Psoas muscle (tissue), 8 donors: Measurements from ENCODE around the gene KLK8. TPM values are rescaled to one million over a fixed set of nuclear protein-coding genes. Genes with fewer than 3 reads are reported as not detected.

ENCODE experiments used
- ATAC-seq, 4 donors: fragments of 200-7000 bp; cut with Tn5 transposase; one replicate each; pipeline ENCODE4 v1.9.1; 2020; ENCODE audit warnings: moderate library complexity in 3 of 4, mild to moderate bottlenecking in 2 of 4
- DNase-seq, 2 donors: peaks; one replicate each; pipeline ENCODE4 v3.0.0-alpha.2; 2020
- H3K27ac ChIP-seq: fragments of 200-600 bp; one replicate; pipeline ENCODE4 v1.8.0; 2022
- H3K27me3 ChIP-seq, 3 donors: fragments of 200-600 bp in 1 of 3; one replicate each; pipeline versions ENCODE4 v1.6.1 to v1.8.0; 2013 to 2022; ENCODE audit warnings: low read length in 2 of 3, mild to moderate bottlenecking in 2 of 3, moderate library complexity in 1 of 3; ENCODE audit not compliant: insufficient read depth in 3 of 3
- H3K36me3 ChIP-seq, 2 donors: fragments of 200-600 bp in 1 of 2; one replicate each; pipeline versions ENCODE4 v1.6.1 to v1.8.0; 2013 to 2022; ENCODE audit warnings: low read depth in 1 of 2, mild to moderate bottlenecking in 1 of 2, moderate library complexity in 1 of 2; ENCODE audit not compliant: insufficient read depth in 1 of 2
- H3K4me1 ChIP-seq: fragments of 200-600 bp; one replicate; pipeline ENCODE4 v1.8.0; 2022
- H3K4me3 ChIP-seq: fragments of 200-600 bp; one replicate; pipeline ENCODE4 v1.8.0; 2022; ENCODE audit warnings: mild to moderate bottlenecking
- H3K9me3 ChIP-seq: fragments of 200-600 bp; one replicate; pipeline ENCODE4 v1.8.0; 2022
- WGBS, 3 donors: extraction: QIAGEN DNeasy Blood & Tissue Kit; methylation state at CpG; one replicate each; pipeline versions ENCODE4 v1.1.6 to v1.1.7; 2013; 5-methylcytosine and 5-hydroxymethylcytosine counted together
- intact Hi-C, 2 donors: fragments of 100-400 bp; cut with DNase I; formaldehyde crosslinking; loops; one replicate each; pipeline versions ENCODE4 v1.11.0 to v1.14.2; 2022
- polyA plus RNA-seq, 3 donors: library from polyadenylated mRNA; stranded (reverse); fragments of 200-250 nt; gene quantifications; one replicate each; pipeline ENCODE4 v1.2.3, GENCODE V29; 2013
- total RNA-seq, 4 donors: library from RNA; stranded (reverse); fragmentation: NEBNext Ultra II Directional in 2 of 4; extraction: Animal tissue kit (Norgen Biotek cat#: 25700) in 2 of 4; gene quantifications; one replicate each; pipeline versions ENCODE4 v1.2.1 to v1.2.4, GENCODE V29; 2021 to 2023
- TF ChIP-seq, protein P1 (sequence below): fragments of 200-600 bp; IDR thresholded peaks from one replicate; pipeline ENCODE4 v1.8.0; 2022; ENCODE audit warnings: antibody characterized with exemption
- donor health status: healthy with polysubstance abuse.
- donor health status: DM: no; HTN: no; CAD: no; lungs with moderate emphysema.
- donor health status: Bipolar disorder and iron deficiency.
- donor health status: healthy.
- donor health status: DM: yes; HTN: yes; CAD: no.
- donor health status: DM: no; HTN: no; CAD: no.
- donor health status: DM: no; HTN: no; CAD: no.
- donor health status: DM: yes; HTN: yes; CAD: no.

KLK8 gene
- total and polyA plus RNA-seq, 7 donors: 0.09 to 0.76 TPM; not detected in 5

DNA sequence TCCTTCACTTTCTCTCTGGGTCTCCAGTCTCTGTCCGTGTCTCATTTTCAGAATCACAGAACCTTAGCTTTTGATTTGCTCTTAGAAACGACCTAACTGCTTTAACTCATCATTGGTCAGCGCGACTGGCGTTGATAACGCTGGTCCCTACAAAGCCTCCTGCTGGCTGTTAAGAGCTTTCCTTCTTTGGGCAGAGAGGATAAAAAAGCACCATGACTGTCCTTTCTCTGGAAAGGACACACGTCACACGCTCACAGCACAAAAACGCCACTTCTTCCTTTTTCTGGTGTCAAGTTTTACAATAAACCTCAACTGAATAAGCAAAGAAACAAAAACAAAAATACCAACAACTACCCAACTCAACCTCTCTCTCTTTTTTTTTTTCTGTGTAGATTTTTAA, 35.1 kb upstream of the KLK8 start:
- Histone ChIP-seq H3K36me3 (no peaks in the 10 kb centered on the region), H3K27me3 (no peaks in the 10 kb centered on the region), H3K4me3 (no peak overlapping the region), H3K9me3 (no peaks in the 10 kb centered on the region), H3K27ac (no peak overlapping the region), H3K4me1 (no peaks in the 10 kb centered on the region)
- no peak for ATAC-seq
- TF ChIP-seq, protein P1, sequence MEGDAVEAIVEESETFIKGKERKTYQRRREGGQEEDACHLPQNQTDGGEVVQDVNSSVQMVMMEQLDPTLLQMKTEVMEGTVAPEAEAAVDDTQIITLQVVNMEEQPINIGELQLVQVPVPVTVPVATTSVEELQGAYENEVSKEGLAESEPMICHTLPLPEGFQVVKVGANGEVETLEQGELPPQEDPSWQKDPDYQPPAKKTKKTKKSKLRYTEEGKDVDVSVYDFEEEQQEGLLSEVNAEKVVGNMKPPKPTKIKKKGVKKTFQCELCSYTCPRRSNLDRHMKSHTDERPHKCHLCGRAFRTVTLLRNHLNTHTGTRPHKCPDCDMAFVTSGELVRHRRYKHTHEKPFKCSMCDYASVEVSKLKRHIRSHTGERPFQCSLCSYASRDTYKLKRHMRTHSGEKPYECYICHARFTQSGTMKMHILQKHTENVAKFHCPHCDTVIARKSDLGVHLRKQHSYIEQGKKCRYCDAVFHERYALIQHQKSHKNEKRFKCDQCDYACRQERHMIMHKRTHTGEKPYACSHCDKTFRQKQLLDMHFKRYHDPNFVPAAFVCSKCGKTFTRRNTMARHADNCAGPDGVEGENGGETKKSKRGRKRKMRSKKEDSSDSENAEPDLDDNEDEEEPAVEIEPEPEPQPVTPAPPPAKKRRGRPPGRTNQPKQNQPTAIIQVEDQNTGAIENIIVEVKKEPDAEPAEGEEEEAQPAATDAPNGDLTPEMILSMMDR: no peak
- no peak for DNase-seq
- intact Hi-C loops: no loop called here
- 38 to 48% (median 45%) methylated on average over 9 of the region's 9 CpGs for WGBS, 3 donors

GRCh38 chr19:51034704-51035103, 33.3 kb upstream of the KLK8 start, which contains the start of gene KLK12:
TSS of gene KLK12 (minus strand) at chr19:51035002. CDS start at chr19:51034621, 381 bp downstream.
- ATAC-seq (no peak), DNase-seq (no peak)
- no peaks in the 10 kb centered on the region for H3K36me3 ChIP-seq
- H3K27me3 ChIP-seq: no peaks in the 10 kb centered on the region
- TF ChIP-seq, protein P1: no peak
- H3K9me3 ChIP-seq: no peaks in the 10 kb centered on the region
- no peak within 1 kb of the TSS for H3K27ac ChIP-seq
- intact Hi-C loops: no loop called here
- H3K4me3 ChIP-seq: no peak within 1 kb of the TSS
- H3K4me1 ChIP-seq: no peaks in the 10 kb centered on the region
- WGBS, 3 donors: 39 to 47% (median 47%) methylated on average over 11 of the region's 11 CpGs

DNA sequence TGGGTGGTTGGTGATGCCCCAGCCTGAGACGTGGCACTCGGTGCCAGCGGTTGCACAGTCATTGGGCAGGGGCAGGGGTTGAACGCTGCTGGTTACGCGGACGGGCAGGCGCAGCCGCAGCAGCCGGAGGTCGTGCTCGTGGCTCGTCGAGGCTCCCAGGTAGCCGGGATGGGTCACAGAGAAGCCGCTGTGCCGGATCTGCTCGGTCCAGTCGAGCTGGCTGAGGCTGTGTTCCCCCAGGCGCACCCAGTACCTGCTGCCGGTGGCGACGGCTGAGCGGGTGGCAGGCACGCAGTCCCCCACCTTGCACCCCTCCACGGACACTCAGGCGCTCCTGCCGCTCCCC, 30.4 kb upstream of the KLK8 start:
- peaks cover 0 to 6% (median 0%) of the 10 kb centered on the region in 3 donors for H3K27me3 ChIP-seq
- TF ChIP-seq, protein P1: no peak
- DNase-seq (no peak), ATAC-seq (no peak)
- 87 to 93% (median 90%) methylated on average over 25 to 28 of the region's 28 CpGs for WGBS, 3 donors
- H3K4me1 ChIP-seq: no peaks in the 10 kb centered on the region
- no peak overlapping the region for H3K4me3 ChIP-seq
- no peaks in the 10 kb centered on the region for H3K36me3 ChIP-seq
- intact Hi-C loops: no loop called here
- H3K9me3 ChIP-seq: no peaks in the 10 kb centered on the region
- no peak overlapping the region for H3K27ac ChIP-seq

GRCh38 chr19:51031220-51031879, 29.9 kb upstream of the KLK8 start:
- 86 to 89% (median 89%) methylated on average over 7 of the region's 7 CpGs for WGBS, 3 donors
- no peak overlapping the region for H3K4me3 ChIP-seq
- no peak overlapping the region for H3K27ac ChIP-seq
- H3K4me1 ChIP-seq: no peaks in the 10 kb centered on the region
- no peaks in the 10 kb centered on the region for H3K9me3 ChIP-seq
- intact Hi-C loops: no loop called here
- H3K36me3 ChIP-seq: no peaks in the 10 kb centered on the region
- H3K27me3 ChIP-seq: peaks cover 0 to 11% (median 0%) of the 10 kb centered on the region in 3 donors
- TF ChIP-seq, protein P1: no peak
- no peak for DNase-seq
- no peak for ATAC-seq

DNA sequence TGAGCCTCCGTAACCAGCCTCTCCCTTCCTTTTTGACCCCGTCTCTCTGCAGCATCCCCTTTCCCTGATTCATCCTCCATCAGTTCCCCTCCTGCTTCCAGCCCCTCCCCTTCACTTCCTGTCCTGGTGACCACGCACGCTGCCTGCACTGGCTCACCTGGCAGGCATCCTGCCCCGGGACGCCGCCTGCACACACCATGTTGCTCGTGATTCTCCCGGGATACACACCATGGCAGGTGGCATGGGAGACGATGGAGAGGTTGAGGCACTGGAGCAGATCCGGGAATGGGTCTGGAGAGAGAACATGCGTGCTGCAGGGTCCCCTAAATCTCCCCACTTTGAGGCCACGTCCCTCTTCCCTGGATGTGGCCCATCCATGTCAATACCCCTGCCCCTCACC, 29.2 kb upstream of the KLK8 start:
- ATAC-seq: no peak
- H3K27me3 ChIP-seq: peaks cover 0 to 15% (median 0%) of the 10 kb centered on the region in 3 donors
- intact Hi-C loops: no loop called here

More for the DNA sequence above, 29.2 kb upstream of the KLK8 start:
- TF ChIP-seq, protein P1: no peak
- WGBS, 3 donors: 75 to 78% (median 76%) methylated on average over 11 to 13 of the region's 13 CpGs
- no peaks in the 10 kb centered on the region for H3K4me1 ChIP-seq
- H3K36me3 ChIP-seq: no peaks in the 10 kb centered on the region
- no peak for DNase-seq
- no peak overlapping the region for H3K27ac ChIP-seq
- H3K9me3 ChIP-seq: no peaks in the 10 kb centered on the region
- no peak overlapping the region for H3K4me3 ChIP-seq
